Measurements from ENCODE around the gene PRSS36. TPM values are rescaled to one million over a fixed set of nuclear protein-coding genes. Genes with fewer than 3 reads are reported as not detected.
"Not testable (repeated sequence)": the region's sequence is repeated elsewhere in the genome, so short reads cannot be mapped to it uniquely, and the experiment has no call there.

The PRSS36 gene
- total RNA-seq, 1 experiment from 2014 or later: 1.3 TPM

DNA sequence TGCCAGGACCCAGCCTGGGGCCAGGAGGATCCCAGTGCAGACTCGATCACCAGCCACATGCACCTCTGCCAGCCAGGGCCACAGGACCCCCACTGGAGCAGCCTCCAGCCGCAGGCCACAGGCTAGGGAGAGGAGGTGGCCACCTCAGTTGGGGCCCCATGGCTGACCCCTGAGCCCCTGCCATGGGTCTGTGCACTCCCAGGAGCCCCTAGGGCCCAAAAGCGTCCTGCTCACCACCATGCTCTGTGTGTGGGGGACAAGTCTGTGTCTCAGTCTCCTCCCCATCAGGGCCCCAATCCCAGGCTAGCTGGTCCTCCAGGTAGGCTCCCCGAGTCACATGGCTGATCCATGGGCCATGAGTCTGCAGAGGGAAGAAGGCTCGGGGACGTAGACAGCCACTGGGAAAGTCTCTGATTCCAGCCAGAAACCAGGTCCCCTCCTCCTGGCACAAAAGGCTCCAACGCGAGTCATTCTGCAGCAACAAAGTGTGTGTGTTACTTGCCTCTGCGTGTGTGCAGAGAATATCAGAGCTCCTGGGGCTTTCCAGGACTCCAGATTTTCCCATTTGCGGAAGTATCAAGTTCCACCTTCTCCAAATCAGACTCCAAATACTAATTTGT lies 8.3 kb downstream of the PRSS36 start:
- peak; percentile 23 for DNase-seq (ENCODE audit: low spot score)
- Mint-ChIP-seq H3K4me3 (peak overlapping the region; percentile 63), H3K27ac (peak overlapping the region; percentile 91), H3K4me1 (peaks cover 35% of the 10 kb centered on the region), H3K9me3 (no peaks in the 10 kb centered on the region), H3K27me3 (ENCODE audit: low read depth) (peaks cover 34% of the 10 kb centered on the region), H3K36me3 (no peaks in the 10 kb centered on the region)
- TF ChIP-seq, protein P1, sequence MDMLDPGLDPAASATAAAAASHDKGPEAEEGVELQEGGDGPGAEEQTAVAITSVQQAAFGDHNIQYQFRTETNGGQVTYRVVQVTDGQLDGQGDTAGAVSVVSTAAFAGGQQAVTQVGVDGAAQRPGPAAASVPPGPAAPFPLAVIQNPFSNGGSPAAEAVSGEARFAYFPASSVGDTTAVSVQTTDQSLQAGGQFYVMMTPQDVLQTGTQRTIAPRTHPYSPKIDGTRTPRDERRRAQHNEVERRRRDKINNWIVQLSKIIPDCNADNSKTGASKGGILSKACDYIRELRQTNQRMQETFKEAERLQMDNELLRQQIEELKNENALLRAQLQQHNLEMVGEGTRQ (CRISPR knock-in tag; IDR thresholded peaks at IDR 0.05): 0 out of 2 replicates have a peak, but pooled peaks have one; percentile 22
- TF ChIP-seq, protein P2, sequence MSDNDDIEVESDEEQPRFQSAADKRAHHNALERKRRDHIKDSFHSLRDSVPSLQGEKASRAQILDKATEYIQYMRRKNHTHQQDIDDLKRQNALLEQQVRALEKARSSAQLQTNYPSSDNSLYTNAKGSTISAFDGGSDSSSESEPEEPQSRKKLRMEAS (CRISPR knock-in tag; IDR thresholded peaks at IDR 0.05): no peak
- TF ChIP-seq ZNF138 (CRISPR knock-in tag; conservative IDR thresholded peaks at IDR 0.05): no peak
- TF ChIP-seq ETV6 (CRISPR knock-in tag; IDR thresholded peaks at IDR 0.05): no peak
- no peak for TF ChIP-seq ZBTB21 (CRISPR knock-in tag; IDR thresholded peaks at IDR 0.05; ENCODE audit: borderline replicate concordance)
- TF ChIP-seq, protein P3, sequence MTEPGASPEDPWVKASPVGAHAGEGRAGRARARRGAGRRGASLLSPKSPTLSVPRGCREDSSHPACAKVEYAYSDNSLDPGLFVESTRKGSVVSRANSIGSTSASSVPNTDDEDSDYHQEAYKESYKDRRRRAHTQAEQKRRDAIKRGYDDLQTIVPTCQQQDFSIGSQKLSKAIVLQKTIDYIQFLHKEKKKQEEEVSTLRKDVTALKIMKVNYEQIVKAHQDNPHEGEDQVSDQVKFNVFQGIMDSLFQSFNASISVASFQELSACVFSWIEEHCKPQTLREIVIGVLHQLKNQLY (CRISPR knock-in tag; IDR thresholded peaks at IDR 0.05): no peak
- TF ChIP-seq ELF4 (CRISPR knock-in tag; IDR thresholded peaks at IDR 0.05; ENCODE audit: low read depth): no peak
- TF ChIP-seq, protein P4, sequence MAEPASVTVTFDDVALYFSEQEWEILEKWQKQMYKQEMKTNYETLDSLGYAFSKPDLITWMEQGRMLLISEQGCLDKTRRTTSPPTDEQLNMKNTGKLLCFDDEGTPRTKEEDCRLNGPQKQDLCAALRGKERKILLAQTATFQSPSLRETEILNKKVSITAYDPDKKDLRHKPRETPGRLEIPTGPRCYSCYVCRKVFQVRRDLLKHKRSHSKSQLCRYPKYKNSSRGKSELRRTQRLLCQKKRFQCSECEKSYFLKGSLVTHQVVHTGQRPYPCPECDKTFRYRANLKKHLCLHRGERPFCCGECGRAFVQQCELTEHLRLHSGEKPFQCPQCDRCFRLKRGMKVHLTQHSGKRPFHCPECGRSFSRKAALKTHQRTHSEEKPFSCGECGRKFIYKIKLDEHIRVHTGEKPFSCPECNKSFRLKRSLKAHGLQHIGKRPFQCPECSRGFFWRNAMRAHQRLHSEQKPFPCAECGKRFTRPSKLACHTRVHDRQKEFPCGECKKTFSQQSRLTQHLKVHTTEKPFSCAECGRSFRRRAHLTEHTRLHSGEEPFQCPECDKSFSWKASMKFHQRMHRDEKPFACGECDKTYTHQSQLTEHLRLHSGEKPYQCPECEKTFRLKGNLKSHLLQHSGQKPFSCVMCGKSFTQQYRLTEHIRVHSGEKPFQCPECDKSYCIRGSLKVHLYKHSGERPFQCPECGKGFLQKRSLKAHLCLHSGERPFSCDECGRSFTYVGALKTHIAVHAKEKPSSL (CRISPR knock-in tag; conservative IDR thresholded peaks at IDR 0.05): no peak
- ATAC-seq: no peak
- ChIA-PET CTCF (interaction anchor here (0.7 to 3.0 kb wide), 56 partner anchors 8 to 732 kb away, joined by 3 to 58 read pairs (median 6); partner anchors contain the start of genes ARMC5, BCKDK, FUS and HSD3B7), POLR2A (interaction anchor here (0.6 to 2.7 kb wide), 8 partner anchors 11 to 99 kb away, joined by 3 to 37 read pairs (median 8); partner anchors contain the start of genes FUS, KAT8, PYCARD and ZNF646)

DNA sequence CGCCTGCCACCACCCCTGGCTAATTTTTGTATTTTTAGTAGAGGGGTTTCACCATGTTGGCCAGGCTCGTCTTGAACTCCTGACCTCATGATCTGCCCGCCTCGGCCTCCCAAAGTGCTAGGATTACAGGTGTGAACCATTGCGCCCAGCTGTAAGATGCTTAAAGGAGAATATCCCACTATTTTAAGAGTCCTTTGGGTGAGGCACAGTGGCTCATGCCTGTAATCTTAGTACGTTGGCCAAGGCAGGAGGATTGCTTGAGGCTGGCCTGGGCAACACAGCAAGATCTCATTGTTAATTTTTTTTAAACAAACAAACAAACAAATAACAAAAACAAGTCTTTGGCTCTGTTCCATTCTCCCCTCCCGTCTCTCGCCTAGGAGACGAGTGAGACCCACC lies 8.8 kb downstream of the PRSS36 start:
- not testable (repeated sequence) for H3K9me3 Mint-ChIP-seq; ATAC-seq; DNase-seq (ENCODE audit: low spot score); H3K36me3 Mint-ChIP-seq; H3K27ac Mint-ChIP-seq
- CTCF ChIA-PET: interaction anchor here (1.2 to 3.0 kb wide), 6 partner anchors 11 to 187 kb away, joined by 4 to 30 read pairs (median 18); partner anchors contain the start of genes FUS, HSD3B7, ZNF646 and ZNF668
- 0 out of 2 replicates have a peak overlapping the region, but pooled peaks have one; percentile 63 for H3K4me3 Mint-ChIP-seq
- POLR2A ChIA-PET: interaction anchor here (1.3 to 2.7 kb wide), 4 partner anchors 21 to 67 kb away, joined by 3 to 37 read pairs (median 18); partner anchors contain the start of genes FUS, KAT8, ZNF646 and ZNF668
- H3K4me1 Mint-ChIP-seq: peaks cover 38% of the 10 kb centered on the region
- peaks cover 28% of the 10 kb centered on the region for H3K27me3 Mint-ChIP-seq (ENCODE audit: low read depth)

DNA sequence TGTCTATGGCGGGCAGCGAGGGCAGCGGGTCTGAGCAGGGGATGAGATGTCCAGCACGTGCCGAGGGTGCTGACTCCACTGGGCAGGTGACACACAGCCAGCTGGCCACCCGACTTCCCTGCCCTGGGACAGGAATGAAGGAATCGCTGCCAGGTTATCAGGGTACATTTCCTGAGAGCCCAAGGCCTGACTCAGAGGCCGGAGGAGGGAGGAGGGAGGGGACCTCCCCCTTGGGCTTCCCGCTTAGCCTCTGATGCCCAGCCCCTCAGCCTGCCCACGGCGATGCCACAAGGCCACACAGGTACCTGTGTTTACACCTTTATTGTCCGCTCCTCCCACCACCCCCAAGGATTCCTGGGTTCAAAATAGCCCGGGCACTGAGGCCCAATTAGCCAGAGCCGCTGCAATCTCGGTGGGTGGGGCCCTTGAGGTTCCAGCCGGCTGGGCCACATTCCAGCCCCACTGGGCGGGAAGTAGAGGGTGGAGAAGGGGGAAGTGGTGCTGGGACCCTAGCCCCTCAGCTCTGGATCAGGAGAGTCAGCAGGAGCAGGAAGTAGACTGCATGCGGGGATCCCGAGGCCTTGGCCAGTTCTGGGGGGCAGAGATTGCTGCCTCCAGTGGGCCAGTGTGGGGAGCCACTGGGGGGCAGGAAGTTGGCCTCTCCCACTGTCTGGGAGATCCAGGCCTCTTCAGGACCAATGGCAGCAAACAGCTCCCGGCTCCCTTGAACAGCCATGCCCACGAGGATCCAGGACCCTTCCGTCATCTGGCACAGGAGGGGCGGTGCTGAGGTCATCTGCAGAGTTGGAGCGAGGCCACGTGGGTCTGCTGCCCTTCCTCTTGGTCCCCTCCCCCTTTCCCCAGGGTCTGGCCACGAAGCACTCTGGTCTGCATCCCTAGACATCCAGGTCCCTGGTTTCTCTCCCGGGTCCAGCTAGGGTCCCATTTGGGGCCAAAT lies 11.0 kb downstream of the PRSS36 start:
- H3K27ac Mint-ChIP-seq: peak overlapping the region; percentile 40
- ChIA-PET POLR2A (interaction anchor here (1.0 to 2.2 kb wide), 3 partner anchors 22 to 65 kb away, joined by 3 to 10 read pairs (median 4); partner anchors contain the start of genes KAT8, ZNF646 and ZNF668), CTCF (interaction anchor here (1.2 to 1.5 kb wide), 2 partner anchors 8 to 21 kb away, joined by 3 read pairs; partner anchors contain the start of gene KAT8)
- H3K27me3 Mint-ChIP-seq (ENCODE audit: low read depth): peaks cover 10% of the 10 kb centered on the region
- H3K4me3 Mint-ChIP-seq: no peak overlapping the region
- peaks cover 1% of the 10 kb centered on the region for H3K36me3 Mint-ChIP-seq
- 0 out of 2 replicates have a peak, but pooled peaks have one; percentile 1 for ATAC-seq
- H3K4me1 Mint-ChIP-seq: peaks cover 53% of the 10 kb centered on the region
- H3K9me3 Mint-ChIP-seq: no peaks in the 10 kb centered on the region
- DNase-seq (ENCODE audit: low spot score): peak; percentile 54
- TF ChIP-seq, protein P5, sequence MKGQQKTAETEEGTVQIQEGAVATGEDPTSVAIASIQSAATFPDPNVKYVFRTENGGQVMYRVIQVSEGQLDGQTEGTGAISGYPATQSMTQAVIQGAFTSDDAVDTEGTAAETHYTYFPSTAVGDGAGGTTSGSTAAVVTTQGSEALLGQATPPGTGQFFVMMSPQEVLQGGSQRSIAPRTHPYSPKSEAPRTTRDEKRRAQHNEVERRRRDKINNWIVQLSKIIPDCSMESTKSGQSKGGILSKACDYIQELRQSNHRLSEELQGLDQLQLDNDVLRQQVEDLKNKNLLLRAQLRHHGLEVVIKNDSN (CRISPR knock-in tag; IDR thresholded peaks at IDR 0.05): peak; percentile 43; the same call in 1 of the 2 replicates
- TF ChIP-seq TEAD4 (CRISPR knock-in tag; IDR thresholded peaks at IDR 0.05) (peak; percentile 63; the same call in 1 of the 2 replicates), ZNF416 (CRISPR knock-in tag; IDR thresholded peaks at IDR 0.05) (no peak), ZNF219 (CRISPR knock-in tag; IDR thresholded peaks at IDR 0.05; ENCODE audit: borderline replicate concordance) (0 out of 2 replicates have a peak, but pooled peaks have one; percentile 61), TEAD1 (CRISPR knock-in tag; IDR thresholded peaks at IDR 0.05) (peak; percentile 89; the same call in 1 of the 2 replicates), ESRRA (CRISPR knock-in tag; IDR thresholded peaks at IDR 0.05; ENCODE audit: borderline replicate concordance) (0 out of 2 replicates have a peak, but pooled peaks have one; percentile 65)
- TF ChIP-seq, protein P2 (CRISPR knock-in tag; IDR thresholded peaks at IDR 0.05): peak; percentile 66; the same call in 1 of the 2 replicates
- TF ChIP-seq, protein P6, sequence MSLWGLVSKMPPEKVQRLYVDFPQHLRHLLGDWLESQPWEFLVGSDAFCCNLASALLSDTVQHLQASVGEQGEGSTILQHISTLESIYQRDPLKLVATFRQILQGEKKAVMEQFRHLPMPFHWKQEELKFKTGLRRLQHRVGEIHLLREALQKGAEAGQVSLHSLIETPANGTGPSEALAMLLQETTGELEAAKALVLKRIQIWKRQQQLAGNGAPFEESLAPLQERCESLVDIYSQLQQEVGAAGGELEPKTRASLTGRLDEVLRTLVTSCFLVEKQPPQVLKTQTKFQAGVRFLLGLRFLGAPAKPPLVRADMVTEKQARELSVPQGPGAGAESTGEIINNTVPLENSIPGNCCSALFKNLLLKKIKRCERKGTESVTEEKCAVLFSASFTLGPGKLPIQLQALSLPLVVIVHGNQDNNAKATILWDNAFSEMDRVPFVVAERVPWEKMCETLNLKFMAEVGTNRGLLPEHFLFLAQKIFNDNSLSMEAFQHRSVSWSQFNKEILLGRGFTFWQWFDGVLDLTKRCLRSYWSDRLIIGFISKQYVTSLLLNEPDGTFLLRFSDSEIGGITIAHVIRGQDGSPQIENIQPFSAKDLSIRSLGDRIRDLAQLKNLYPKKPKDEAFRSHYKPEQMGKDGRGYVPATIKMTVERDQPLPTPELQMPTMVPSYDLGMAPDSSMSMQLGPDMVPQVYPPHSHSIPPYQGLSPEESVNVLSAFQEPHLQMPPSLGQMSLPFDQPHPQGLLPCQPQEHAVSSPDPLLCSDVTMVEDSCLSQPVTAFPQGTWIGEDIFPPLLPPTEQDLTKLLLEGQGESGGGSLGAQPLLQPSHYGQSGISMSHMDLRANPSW (CRISPR knock-in tag; conservative IDR thresholded peaks at IDR 0.05; ENCODE audit: low read depth): no peak
- TF ChIP-seq, protein P7, sequence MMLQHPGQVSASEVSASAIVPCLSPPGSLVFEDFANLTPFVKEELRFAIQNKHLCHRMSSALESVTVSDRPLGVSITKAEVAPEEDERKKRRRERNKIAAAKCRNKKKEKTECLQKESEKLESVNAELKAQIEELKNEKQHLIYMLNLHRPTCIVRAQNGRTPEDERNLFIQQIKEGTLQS (CRISPR knock-in tag; conservative IDR thresholded peaks at IDR 0.05): no peak
